H1 (cell line): ENCODE measurements around the gene PTCH2. TPM values are rescaled to one million over a fixed set of nuclear protein-coding genes. Genes with fewer than 3 reads are reported as not detected.

Experiments
- ATF3 ChIP-seq: IDR thresholded peaks from 2 replicates; pipeline ENCODE4 v1.6.1; 2011; ENCODE audit warnings: low read depth, mild to moderate bottlenecking, low read length; ENCODE audit not compliant: insufficient read depth
- EGR1 ChIP-seq: IDR thresholded peaks from 2 replicates; pipeline ENCODE4 v1.6.1; 2011; ENCODE audit warnings: low read depth, low read length, borderline replicate concordance
- GTF2F1 ChIP-seq: IDR thresholded peaks from 2 replicates; pipeline ENCODE4 v1.6.1; 2012; ENCODE audit warnings: low read depth, low read length, improper control_type of control experiment, borderline replicate concordance
- NANOG ChIP-seq: IDR thresholded peaks from 2 replicates; pipeline ENCODE4 v1.6.1; 2011; ENCODE audit warnings: low read length, low read depth, mild to moderate bottlenecking, inconsistent platforms; ENCODE audit not compliant: insufficient read depth, poor library complexity, severe bottlenecking
- SIX5 ChIP-seq: IDR thresholded peaks from 2 replicates; pipeline ENCODE4 v1.6.1; 2011; ENCODE audit warnings: mild to moderate bottlenecking, low read depth, low read length
- SP4 ChIP-seq: IDR thresholded peaks from 2 replicates; pipeline ENCODE4 v1.6.1; 2012; ENCODE audit warnings: low read length, inconsistent platforms
- YY1 ChIP-seq: IDR thresholded peaks from 2 replicates; pipeline ENCODE4 v1.6.1; 2011; ENCODE audit warnings: low read depth, mild to moderate bottlenecking, low read length
- polyA plus RNA-seq, 7 experiments: library from polyadenylated mRNA; depleted of rRNA in 3 of 7; stranded (reverse) in 5 of 7; unstranded in 2 of 7; fragments of >200 nt in 5 of 7; fragments of 200-250 nt in 2 of 7; gene quantifications; 1 replicate in 5 of 7; 2 replicates in 1 of 7; 4 replicates in 1 of 7; pipeline versions ENCODE4 v1.2.1 to v1.2.3, GENCODE V29; 2011 to 2013; ENCODE audit warnings: missing spikeins in 2 of 7, mixed read lengths in 2 of 7
- total RNA-seq: library from RNA; stranded (reverse); fragmentation: NEBNext Ultra II Directional; extraction: Animal tissue kit (Norgen Biotek cat#: 25700); gene quantifications from 2 replicates; pipeline ENCODE4 v1.2.1, GENCODE V29; 2021

PTCH2 gene
- total and polyA plus RNA-seq, 2 of the 8 experiments (the other 6 are each of a cell fraction or from before 2014, with no cell fraction given), result 0.35 to 1.2 TPM

GRCh38 chr1:44776730-44777068 is 66.4 kb downstream of the PTCH2 start (continued):
- TF ChIP-seq ATF3 (no peak), NANOG (no peak), YY1 (no peak), GTF2F1 (no peak), SIX5 (no peak), EGR1 (no peak), SP4 (no peak)
